GM18870 (cell line): ENCODE measurements around the gene USP46.

Experiments used
- ATAC-seq: cut with Tn5 transposase; IDR thresholded peaks from one replicate; pipeline ENCODE4 v1.9.1; 2021; ENCODE audit warnings: moderate library complexity; ENCODE audit not compliant: unreplicated experiment

The USP46 gene

DNA sequence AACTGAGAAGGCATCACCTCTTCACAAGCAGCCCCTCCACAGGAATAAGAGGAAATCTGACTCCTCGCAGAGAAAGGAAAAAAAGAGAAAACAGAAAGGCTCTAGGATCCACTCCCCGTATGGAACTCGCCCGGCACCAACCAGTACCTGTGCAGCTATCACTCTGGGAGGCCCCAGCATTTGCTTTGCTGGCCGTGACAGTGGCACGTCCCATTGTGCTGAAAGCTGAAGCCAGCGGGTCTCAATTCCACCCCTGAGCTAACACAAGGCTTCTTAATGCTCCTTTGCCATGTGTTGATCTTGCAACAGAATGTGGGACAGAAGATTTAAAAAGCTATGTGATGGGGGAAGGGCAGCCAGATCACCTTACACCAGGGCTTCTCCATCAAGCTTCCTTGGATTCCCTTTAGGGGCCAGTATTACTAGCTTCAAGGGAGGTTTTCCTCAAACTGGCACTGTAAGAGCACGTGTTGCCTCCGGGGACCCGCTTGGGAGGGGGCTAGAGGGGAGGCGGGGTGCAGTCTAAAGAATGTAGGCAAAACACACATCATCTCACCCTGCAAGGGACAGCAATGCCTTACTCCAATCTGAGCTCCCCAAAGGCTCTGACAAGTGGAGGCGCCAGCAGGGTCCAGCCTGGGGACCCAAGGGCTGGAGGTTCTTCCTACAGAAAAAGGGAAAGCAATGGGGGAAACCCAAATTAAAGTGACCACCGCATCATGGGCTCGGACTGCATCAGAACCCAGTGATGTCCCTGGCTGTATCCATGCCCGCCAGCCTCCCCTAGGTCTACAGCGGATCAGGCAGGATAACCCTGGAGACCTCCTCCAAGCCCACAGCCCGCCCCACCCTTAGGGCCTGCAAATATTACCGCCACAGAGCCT lies 1.2 kb downstream of the USP46 start:
- no peak for ATAC-seq

DNA sequence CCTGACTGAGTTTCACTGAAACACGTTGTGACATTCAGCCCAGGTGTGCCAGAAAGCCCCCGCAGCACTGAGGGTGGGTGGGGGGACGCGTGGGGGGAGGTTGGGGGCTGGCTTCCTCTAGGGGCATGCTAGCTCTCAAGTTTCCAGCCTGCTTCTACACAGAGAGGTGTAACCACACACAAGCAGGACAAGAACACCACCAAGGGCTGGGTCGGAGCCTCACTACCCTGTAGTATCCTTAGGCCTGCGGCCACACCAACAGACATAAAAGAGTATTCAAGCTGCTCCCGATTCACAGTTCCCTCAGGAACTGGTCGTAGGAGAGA lies 1.8 kb downstream of the USP46 start:
- ATAC-seq = no peak

DNA sequence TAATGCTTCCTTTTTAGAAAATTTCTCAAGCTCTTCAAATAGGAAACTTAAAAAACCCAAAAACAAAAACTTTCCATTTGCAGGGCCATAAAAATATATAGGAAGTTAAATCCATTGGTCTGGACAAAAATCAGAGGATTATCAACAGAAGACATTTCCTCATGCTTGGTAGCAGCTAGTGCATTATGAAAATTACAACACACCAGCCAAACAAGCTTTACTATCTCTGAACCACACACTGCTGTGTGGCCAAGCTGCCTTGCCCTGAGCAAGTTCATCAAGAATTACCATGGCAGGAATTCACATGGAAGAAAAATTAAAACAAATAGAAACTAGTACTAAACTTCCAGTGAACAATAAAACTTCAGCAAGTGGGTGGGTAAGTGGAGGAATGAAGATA lies 3.6 kb downstream of the USP46 start:
- ATAC-seq = no peak

DNA sequence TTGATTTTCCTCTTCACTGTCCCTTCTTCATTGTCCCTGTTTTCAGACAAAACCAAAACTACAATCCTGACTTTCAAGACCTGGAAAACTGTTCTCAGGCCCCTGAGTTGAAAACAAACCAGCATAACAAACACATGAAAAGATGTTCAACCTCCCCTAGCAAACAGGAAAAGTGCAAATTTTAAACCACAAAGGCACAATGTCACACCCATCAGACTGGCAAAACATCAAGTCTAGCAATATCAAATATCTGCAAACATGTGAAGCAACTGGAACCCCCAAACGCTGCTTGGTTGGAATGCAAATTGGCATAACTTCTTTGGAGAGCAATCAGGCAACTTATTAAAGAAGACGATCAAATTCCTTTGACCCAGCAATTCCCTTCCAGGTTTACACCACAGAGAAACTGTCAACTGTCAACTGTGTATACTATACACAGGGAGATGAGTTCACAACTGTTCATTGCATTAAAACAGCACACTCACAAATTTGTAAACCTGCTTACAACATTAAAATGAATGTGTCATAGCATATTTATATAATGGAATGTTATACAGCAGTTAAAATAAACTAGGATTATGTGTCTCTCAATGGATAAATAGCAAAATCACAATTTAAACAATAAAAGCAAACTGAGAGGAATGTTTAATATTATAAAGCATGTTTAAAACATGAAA lies 7.0 kb downstream of the USP46 start:
- no peak for ATAC-seq

DNA sequence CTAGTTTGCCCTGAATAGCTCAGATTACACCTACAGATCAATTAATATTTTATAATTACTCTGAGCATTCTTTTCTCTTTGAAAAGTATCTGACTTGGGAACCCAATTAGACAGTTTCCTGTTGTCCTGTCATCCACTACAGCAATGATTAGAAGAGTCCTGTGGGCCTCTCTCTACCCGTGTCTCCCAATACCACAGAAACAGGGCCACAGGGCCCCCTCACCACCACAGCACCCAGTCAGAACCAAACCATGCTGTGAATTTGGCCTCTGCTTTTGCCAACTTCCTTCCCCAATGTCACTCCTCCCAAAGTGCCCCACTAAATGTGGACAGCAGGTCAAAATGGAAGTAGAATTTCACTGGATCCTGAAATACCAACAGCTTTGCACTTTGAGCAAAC lies 10.3 kb downstream of the USP46 start:
- no peak for ATAC-seq

DNA sequence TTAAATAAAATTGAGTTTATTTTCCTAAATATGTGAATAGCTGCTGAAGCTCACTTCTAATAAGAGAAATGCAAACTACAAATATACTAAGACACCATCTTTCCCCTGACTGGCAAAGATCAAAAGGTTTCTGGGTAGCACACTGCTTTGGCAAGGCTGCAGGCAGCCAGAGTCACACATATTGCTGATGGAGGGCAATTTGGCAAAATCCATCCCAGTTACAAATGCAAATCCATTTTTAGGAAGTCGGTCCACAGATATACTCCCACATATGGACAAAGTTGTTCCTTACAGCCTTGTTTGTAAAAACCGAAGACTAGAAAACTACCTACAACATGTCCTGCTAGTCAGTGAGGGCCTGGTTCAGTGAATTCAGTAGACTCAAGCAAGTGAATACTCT lies 12.4 kb downstream of the USP46 start:
- no peak for ATAC-seq

DNA sequence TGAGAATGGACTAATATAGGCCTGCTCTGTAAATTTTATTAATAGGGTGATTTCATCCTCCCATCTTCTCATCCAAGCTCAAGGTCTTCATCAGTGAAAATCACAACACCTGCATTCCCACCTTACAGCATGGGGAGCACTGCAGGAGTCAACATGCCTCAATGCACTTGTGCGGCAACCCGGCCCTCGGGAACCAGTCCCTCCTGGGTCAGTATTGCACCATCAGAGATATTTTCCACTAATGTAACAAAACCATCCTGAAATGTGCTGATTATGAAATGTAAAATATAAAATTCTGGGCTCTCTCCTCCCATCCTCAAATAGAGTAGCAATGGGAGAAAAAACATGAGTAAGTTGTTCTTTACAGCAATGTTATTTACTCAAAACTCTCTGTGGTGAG lies 13.0 kb downstream of the USP46 start:
- ATAC-seq = no peak

DNA sequence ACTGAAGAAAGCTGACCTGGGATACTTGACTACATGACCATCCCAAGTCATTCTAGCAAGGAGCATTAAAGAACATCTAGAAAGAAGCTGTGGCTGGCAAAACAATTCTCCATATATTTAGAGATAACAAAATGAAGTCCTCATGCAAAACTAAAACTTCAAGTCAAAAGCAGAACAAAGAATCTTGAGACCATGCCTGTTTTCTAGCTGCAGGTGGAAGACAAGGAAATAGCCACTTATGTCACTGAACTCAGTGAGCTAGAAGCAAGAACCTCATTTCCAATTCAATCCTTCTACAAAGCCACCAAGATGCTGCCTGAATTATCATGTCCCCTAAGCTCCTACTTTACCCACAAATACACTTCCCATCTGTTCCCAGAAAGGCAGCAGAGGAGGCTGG lies 13.8 kb downstream of the USP46 start:
- ATAC-seq = no peak

DNA sequence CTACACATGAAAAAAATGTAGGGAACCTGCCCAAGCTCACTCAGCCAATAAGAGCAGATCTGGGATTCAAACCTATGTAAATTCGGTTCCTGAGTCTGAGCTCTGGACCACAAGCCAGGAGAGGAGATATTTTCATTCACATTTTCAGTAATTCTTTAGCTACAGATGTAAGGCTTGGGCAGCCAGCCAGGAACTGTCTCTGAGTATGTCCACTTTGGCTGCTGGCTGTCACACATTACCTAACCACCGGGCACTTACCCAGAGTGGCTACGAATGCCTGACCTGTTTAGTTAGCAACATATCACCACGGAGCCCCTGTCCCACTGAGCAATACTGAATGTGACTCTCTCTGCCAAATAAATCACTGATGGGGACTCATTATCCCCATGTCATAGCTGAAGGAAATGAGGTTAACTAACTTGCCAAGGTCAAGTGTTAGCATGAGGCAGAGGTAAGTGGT lies 15.3 kb downstream of the USP46 start:
- no peak for ATAC-seq

DNA sequence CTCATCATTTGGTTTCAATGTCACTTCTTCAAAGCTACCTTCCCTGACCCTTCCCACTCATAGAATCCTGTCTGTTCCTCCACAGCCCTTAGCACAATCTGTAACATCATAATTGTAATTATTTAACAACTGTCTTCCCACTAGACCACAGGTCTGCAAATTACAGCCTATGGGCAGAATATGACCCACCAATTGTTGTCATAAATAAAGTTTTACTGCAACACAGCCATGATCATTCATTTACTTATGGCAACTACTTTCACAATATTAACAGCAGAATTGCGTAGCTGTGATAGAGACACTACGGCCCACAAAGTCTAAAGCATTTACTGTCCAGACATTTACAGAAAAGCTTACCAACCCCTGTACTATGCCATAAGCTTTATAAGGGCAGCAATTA lies 15.9 kb downstream of the USP46 start:
- ATAC-seq = no peak

DNA sequence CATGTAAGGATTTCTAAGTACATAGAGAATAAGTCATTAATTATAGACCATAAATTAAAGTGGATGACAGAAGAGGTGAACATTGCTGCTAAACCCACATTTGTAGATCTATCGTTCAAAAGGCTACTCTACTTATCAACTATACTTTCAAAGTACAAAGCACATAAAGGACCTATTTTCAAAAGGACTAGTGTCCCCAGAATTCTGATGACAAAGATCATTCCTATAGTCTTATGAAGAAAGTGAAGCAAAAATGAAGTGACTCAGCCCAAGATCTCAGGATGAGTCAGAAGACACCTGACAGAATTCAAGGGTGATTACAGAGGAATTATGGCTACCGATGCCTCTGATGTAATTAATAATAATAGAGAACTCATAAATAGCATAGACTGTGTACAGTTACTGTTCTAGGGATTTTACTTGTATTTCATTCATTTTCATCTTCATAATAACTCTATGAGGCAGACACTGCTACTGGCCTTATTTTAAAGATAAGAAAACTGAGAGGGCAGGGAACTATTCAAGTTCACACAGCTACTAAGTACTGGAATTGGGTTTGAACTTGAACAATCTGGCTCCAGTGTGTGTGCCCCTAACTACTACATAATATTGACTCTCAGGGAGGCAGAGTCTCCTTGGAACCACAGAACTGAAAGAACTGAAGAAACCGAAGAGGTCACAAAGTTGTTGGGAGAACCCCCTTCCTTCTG lies 17.1 kb downstream of the USP46 start:
- ATAC-seq = peak; percentile 95

DNA sequence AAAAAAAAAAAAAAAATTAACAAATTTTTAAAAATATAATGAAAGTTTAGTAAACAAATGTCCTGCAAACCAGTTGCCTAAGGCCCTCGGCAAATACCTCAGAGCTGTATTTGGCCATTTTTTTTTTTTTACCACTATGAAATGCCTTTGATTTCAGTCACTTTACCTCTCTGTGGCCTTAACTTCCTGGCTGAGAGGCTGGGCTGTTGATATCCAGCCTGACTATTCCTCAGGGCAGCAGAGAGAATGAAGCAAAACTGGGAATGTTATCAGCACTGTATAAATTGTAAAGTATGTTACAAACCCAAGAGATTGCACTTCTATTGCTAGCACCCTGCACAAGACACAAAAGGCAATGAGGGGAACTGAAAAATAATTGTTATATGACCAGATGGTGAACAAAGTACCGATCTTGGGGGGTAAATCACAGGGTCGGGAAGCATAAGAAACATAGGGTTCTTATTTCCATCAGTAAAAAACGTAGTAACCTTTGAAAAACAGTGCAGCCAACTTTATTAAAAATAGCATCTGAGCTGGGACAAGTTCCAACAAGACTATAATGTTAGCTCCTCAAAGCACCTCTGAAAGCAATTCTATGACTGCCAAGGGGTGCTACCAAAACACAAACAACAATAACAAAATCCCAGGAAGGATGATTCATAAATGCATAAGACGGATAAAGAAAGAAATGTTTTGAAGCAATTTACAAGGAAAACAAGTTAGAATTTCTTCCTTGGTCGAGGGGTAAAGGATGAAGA lies 18.1 kb downstream of the USP46 start:
- no peak for ATAC-seq

DNA sequence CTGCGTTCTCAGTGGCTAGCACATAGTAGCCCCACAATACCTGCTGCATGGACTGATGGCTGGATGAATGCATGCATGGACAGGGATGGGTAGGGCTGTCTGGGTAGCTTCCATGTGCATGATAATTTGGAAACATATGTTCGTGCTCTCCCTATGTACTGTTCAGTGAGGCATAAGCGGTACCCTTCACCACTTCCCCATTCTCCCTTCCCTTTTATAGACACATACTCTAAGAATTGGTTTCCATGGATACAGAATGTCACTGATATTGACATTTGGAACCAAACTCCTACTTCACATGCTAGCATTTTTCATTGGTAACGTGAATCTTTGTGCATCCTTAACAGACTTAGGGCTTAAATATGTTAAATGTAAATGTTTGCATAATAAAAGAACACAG lies 20.4 kb downstream of the USP46 start:
- peak; percentile 46 for ATAC-seq

DNA sequence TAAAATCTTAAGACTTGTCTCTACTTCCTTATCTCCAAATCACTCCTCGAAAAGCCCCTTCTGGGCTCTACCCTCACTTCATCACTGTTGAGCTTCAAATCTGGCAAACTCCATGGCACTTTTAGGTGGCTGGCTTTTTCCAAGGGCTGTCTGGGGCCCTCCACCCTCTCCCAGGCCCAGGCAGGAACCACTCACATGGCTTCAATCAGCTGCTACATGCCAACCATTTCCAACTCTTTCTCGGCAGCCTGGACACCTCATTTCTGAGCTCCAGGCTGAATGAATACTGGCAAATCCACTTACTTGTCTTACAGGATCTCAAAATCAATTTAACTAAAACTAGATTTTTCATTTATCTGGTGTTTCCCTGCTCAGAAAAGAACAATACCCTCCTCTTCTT lies 22.0 kb downstream of the USP46 start:
- no peak for ATAC-seq

DNA sequence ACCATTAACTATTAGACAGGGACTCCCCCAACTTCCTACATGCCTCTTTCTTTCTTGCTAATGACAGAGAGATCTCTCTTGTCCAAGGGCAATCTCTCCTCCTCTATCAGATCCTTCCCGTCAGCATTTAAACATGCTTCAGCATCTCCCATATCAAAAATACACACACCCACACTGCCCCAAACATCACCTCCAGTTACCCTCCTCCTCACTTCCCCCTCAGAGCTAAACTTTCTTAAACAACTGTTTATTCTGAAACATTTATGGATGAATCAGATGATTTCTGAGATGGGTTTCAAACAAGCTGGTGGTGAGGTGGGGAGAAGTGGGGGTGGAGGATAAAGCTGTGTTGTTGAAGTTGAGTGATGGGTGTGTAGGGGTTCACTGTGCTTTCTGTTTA lies 23.5 kb downstream of the USP46 start:
- no peak for ATAC-seq

DNA sequence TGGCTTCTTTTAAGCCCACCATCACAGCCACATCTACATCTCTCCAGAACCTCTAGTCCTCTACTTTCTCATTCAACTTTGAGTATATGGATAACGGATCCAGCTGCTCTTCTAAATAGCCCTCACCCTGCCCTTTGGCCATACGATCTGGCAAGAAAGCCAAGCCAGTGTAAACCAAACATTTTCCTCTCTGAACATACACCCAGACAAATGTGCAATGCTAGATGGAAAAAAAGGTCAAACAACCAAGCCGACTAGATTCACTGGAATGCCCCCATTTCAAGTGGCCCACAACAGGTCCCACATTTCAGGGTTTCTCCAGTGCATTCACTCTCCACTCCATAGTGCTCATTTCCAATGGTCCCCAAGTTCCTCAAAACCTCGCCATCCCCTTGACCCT lies 24.0 kb downstream of the USP46 start:
- no peak for ATAC-seq

DNA sequence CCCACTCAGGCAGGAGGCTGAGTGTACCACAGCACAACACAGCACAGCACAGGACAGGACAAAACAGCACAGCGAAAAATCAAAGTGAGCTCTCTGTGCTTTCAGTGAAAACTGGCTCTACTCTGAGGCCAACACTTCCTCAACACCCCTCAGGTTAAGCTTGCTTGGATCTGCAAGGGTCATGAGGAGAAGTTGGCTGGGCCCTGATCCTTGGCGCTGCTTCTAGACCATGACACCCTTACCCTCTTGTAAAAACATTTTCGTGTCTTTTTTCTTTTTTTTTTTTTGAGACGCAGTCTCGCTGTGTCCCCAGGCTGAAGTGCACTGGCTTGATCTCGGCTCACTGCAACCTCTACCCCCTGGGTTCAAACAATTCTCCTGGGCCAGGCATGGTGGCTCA lies 25.3 kb downstream of the USP46 start:
- no peak for ATAC-seq

DNA sequence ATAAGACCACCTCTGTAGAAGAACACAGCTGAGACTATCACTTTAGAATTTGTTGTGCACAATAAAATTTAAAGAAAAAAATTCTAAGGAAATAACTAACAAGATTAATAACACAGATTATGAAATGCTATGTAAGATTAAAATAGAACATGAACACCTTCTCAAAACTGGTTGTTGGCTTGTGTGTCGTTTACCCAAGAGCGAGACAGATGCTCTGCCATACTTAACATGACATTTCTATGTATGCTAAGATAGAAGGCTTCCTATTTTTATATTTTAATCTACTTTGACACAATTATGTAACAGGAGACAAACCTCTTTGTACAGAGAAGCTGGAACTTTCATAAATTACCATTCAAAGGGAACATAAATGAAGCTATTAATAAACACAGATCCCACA lies 30.1 kb downstream of the USP46 start:
- no peak for ATAC-seq

DNA sequence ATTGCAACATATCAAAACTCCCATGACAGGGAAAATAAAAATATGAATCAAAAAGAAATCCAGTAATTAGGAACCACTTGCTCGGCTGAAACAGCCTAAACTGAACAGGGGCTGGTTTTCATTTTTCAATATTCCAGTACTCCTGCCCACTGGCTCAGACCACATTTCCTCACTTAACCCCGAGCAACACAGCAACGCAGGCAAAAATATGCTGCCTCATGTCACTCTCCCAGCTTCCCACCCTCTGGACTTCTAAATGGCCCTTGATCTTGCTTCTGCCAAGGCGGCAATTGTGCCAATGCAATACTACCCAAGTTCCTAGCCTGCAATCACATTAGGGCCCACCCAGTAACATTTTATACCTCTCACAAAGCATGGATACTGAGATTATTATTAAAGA lies 30.6 kb downstream of the USP46 start:
- no peak for ATAC-seq

DNA sequence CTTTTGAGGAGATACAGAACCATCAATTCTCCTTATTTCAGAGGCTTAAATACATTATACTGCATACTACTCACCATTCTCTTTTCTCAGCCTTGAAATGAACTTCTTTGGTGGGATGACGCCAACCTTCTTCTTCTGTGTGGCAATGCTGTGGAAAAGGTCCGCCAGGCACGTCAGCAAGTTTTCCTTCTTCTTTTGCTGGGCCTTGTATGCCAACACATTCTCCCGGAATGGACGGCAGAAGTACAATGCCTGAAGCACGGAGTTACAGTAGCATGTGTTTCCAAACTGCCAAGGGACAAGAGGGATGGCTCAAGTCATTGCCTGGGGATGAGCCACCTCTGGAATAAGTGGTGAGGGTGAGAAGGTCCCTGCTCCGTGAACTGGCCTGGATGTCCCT lies 31.2 kb downstream of the USP46 start:
- ATAC-seq = no peak

DNA sequence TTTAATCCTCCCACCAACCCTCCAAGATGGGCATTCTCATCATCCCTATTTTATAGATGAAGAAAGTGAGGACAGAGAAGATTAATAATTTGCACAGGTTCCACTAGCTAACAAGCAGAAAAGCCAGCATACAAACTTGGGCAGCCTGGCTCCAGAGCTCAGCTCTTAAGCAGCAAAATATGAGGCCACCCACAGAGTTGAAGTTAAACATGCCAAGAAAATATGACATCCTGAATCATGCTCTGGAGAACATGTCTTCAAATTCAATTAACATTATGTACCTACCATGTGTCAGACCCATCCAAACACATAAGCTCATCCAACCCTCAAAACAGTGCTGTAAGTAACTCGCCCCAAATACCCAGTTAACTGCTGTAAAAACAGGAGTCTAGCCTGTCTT lies 33.9 kb downstream of the USP46 start:
- ATAC-seq = no peak
